HG02852 (cell line): Measurements from ENCODE around the gene DUSP8.
"Not testable (repeated sequence)": the region's sequence is repeated elsewhere in the genome, so short reads cannot be mapped to it uniquely, and the experiment has no call there.

Experiments
- ATAC-seq: cut with Tn5 transposase; IDR thresholded peaks from one replicate; pipeline ENCODE4 v1.9.1; 2021; ENCODE audit warnings: mild to moderate bottlenecking, moderate library complexity; ENCODE audit not compliant: unreplicated experiment

Gene DUSP8

DNA sequence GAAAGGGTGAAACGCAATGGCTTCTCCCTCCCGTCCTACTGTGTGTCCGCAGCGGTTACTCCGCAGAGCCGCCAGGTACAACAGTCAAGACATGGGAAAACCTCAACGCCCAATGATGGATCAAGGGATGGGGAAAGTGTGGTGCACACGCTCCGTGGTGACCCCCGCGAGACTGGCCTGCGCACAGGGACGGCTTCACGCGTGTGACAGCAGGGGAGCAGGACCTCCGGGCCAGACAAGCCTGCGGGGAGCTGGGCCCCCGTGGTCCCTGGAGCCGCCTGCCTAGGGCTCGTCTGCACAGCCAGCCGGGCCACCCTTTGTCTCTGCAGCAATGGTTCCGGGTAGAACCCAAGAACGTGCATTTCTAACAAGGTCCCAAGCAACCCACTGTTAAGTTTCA is 53.8 kb downstream of the DUSP8 start:
- ATAC-seq, result no peak

DNA sequence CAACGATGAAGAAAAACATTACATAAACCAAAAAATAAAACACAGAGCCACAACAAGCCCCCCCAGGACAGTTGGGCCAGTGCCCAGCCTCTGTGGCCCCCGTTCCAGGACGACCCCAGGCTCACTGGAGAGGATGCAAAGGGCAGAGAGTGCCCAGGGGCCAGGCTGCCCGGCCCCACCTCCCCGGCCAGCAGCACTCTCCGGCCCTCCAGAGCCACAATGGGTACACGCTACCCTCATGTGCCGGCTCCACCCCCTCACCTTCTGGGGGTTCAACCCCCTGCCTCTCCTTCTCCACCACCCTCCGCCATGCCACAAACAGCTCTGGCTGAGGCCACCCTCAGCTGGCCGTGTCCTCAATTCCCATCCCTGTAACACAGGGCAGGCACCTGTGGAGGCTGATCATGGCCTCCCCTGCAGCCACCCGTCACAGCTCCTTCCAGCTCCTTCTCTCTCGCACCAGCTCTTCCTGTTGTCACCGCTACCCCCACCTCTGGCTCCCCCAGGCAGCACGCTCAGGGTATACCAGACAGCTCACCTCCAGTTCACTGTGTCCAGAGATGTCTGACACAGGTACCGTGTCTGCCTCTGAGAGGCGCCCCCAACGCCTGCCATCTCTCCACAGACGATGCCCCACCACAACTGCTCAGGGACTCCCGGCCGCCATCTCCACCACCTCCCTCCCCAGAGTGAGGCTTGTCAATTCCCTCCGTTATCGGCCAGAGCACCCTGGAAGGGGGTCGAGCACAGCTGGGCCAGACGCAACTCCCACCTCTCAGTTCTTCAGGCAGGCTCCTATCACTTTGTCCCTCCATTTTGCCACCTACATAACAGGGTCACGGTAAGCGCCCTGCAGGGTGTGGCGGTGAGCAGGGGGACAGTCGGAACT is 54.7 kb downstream of the DUSP8 start:
- ATAC-seq, result no peak

DNA sequence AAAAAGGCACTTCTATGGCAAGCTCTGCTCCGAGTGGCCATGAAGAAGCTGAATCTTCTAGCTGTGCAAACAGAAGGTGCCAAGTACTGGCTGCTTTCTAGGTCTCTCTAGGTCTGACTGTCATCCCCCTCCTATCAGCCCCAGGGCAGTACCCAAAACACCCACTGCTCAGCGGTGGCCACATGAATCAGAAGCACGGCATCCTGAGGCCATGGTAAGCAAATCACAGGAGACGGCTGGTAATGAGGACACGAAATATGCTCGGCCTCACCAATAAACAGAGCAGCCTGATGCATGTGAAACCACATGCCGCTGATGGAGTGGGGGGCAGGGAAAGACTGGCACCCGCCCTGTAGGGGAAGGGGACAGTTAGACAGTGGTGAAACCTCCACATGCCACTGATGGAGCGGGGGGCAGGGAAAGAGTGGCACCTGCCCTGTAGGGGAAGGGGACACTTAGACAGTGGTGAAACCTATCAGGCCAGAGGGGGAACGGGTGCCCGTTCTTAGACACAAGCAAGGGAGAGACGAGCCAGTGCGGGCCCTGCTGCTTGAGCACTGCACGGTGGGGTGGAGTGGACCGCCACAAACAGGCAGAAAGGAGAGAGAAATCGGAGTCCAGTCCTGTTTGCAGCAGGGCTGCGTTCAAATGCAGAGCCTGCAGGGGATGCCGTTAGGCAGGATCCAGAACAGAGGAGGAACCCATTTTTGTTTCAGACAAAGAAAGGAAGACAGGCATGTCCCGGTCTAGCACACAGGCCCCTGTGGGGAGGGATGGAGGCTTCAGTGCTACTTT is 55.6 kb downstream of the DUSP8 start:
- ATAC-seq, result no peak

DNA sequence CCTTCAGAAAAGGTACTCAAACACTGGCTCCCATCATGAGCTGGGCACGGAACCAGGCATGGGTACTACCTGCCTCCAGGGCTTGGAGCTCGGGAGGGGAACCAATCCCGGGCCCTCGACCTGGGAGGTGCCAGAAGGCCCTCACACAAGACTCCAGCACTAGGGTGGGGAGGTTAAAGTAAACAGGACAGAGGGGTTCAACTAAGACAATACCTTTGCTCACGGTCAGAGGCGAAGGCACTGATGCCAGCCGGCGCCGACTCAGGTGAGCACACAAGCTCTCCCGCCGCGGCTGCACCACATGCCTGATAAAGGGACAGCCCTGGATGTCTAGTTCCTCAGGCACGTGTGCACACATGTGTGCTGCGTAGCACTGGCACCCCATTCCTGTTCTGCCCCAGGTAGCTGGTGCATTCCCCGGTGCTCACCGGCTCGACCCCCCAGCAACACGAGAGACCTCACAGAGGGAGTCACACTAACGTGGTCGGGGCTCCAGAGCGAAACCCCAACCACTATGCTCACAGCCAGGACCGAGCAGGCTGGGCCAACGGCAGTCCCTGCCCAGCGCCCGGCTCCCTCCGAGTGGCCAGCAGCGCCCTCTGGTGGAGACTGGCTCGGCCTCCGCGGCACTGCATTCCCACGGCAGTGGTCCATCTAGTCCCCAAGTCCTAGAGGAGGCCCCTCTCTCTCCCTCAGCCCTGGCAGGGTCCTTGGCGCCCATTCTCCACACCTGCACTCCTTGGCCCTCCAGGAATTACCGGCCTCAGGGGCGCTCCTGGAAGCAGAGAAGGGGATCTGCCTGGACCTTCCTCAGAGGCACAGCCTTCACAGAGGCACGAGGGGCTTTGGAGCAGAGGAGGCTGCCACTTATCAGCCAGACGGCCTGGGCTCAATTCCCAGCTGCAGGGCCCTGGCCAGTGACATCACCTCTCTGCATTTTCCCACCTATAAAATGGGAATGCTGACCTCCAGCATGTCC is 56.7 kb downstream of the DUSP8 start:
- ATAC-seq, result no peak

DNA sequence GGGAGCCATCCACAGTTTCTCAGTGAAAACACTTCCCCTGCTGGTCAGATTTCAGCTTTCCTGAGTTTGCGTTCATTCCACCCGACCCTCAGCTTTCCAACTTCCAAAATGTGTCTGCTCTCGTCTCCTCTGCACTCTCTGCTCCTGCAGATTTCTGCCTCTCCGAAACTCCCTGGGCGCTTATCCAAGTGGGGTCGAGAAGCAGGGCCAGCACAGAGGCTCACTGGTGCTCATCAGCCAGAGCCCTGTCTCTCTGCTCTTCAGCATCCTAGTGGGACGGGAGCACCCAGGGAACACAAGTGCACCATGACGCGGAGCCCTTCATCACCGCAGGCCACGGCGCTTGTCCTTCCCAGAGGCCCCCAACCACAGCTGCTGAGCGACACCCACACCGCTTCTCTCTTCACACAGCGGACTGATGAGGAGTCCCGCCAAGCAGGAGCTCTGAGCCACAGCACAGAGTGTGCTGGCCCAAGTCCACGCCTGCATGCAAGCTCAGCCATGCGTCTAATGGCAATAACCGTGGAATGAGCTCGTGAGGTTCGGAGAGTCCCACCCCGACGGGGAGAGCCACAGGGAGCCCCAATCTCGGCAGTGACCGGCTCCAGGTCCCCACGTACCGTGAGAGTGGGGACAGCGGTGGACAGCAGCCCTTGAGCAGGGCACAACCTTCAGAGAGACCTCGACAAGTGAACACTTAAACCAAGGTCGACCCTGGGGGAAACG is 57.6 kb downstream of the DUSP8 start:
- ATAC-seq, result no peak

DNA sequence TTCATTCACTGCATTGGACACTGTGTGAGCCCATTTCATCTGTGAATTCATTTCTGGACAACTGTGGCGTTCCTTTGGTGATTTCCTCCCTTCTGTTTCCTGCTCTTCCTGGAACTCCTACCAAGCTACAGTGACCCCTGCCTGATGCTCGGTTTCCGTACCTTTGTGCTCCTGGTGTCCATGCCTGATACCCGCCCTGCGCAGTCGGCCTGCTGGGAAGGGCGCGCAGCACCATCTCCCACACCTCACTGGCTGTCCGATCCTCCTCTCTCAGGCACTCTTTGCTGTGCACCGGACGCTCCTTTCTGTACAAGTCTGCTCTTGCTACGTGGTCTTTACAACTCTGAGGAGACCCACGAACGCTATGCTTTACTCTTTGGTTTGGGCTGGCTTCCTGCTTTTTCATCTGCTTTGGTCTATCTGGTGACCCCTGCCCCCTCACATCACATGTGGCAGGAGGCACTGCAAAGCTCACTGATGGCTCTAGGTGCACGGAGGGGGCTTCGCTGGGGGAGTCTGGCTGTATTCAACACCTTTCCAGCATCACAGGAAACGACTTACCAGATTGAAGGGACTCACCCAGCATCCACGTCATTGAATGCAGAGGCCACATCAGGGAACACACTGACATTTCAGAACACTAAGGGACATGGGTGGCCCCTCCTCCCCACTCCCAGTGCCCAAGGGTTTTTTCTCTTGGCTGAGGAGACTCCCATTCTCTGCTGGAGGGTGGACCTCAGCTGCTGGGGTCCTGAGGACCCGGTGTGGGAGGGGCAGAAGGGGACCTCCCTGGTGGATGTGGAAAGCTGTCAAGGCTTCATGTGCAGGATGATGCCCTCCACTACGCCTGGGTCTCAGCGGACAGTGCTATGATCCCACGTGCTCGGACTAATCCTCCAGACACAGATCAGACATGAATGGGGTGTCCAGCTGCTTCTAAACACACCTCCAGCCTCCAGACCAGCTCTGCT is 58.5 kb downstream of the DUSP8 start:
- no peak for ATAC-seq

DNA sequence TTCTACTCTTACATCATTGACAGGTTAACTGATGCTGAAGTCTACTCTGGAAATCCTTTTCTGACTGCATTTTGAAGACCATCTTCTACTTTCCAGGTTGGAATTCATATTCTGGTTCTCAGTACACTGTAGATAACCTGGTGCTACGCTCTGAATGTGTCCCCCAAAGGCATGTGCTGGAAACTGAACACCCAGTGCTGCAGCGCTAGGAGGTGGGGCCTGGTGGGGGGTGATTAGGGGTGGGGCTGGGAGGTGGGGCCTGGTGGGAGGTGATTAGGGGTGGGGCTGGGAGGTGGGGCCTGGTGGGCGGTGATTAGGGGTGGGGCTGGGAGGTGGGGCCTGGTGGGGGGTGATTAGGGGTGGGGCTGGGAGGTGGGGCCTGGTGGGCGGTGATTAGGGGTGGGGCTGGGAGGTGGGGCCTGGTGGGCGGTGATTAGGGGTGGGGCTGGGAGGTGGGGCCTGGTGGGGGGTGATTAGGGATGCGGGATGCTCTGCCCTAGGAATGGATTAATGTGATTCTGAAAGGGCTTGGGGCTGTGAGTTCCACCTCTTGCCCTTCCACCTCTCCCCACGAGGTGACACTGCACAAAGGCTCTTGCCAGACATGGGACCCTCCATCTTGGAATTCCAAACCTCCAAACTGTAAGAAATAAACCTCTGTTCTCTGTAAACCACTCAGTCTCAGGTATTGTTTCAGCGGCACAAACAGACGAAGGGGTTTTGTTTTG is 59.4 kb downstream of the DUSP8 start:
- not testable (repeated sequence) for ATAC-seq

DNA sequence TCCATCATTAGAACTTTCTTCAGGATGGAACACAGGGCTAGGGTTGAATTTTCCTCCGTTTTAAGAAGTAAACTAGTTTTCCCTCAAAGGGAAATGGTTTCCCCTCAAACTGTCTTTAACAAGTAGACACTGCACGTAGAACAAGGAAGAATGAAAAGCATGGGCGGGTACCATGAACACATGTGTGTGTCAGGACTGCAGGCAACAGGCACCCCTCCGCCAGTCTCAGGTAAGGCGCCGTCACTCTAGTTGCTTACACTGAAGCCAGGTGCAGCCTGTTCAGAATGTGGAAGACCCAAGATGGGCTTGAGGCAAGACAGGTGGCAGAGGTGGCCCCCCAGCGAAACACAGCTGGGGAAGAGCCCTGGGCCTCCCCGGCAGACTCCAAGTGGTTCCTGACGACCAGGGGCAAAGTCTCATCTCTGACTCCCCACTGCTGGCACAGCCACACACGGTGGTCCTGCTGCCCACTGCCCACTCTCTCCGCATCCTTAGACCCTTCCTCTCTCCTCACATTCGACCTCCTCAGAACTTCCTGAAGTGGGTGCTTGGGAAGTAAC is 60.1 kb downstream of the DUSP8 start:
- no peak for ATAC-seq

DNA sequence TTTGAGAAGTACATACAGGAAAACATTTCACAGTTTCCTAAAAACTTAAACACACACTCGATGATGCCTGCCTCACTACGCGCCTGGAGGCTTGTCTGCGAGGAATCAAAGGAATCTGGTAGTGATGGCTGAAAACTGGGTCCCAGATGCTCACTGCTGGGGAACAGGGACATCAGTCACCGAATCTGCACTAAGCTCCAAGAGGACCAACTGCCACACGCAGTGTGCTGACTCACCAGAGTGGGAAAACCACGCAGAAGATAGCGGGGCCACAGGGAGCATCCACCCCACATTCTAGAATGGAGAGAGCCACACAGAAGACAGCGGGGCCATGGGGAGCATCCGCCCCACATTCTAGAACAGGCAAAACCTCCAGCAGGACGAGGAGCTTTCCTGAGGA is 61.1 kb downstream of the DUSP8 start:
- no peak for ATAC-seq

DNA sequence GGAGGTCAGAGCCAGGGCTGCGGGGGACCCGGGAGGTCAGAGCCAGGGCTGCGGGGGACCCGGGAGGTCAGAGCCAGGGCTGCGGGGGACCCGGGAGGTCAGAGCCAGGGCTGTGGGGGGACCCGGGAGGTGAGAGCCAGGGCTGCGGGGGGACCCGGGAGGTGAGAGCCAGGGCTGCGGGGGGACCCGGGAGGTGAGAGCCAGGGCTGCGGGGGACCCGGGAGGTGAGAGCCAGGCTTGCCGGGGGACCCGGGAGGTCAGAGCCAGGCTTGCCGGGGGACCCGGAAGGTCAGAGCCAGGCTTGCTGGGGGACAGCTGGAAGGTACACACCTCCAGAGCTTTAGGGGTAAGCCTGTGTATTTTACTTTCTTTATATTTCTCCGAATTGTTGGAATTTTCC is 61.7 kb downstream of the DUSP8 start:
- ATAC-seq, result not testable (repeated sequence)

DNA sequence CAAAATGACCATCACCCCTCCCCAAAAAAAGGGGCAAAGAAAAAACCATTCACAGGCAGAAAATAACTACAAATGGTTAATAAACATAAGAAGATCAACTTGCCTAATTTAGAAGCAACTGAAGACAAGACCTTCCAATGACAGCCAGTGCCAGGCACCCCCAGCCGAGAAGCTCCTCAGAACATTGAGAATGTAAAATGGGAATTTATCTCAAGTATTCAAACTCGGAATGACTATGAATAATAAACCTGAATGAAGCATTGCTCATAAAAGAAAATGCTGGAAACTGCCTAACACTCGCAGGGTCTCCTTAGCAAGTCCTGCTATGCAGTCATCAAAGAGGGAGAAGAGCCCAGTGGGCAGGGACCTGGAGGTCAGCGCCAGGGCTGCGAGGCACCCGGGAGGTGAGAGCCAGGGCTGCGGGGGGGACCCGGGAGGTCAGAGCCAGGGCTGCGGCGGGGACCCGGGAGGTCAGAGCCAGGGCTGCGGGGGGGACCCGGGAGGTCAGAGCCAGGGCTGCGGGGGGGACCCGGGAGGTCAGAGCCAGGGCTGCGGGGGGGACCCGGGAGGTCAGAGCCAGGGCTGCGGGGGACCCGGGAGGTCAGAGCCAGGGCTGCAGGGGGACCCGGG is 62.3 kb downstream of the DUSP8 start:
- no peak for ATAC-seq

DNA sequence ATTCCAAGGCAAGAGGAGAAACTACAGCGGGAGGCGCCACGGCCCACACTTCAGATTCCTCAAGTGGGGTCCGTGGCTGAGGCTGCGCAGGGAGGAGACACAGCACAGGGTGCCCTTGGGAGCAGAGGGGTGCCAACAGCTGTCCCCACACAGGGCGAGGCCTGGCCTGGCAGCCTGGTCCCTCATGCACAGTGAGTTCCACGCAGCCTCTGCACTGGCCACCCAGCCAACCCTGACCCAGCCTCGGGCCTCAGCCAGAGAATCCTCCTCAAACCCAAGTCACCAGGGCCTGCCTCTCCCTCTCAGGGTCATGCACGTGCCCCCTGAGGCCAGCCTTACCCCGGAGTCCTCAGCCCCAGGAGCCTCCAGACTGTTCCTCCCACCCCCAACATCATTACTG is 63.1 kb downstream of the DUSP8 start:
- no peak for ATAC-seq

DNA sequence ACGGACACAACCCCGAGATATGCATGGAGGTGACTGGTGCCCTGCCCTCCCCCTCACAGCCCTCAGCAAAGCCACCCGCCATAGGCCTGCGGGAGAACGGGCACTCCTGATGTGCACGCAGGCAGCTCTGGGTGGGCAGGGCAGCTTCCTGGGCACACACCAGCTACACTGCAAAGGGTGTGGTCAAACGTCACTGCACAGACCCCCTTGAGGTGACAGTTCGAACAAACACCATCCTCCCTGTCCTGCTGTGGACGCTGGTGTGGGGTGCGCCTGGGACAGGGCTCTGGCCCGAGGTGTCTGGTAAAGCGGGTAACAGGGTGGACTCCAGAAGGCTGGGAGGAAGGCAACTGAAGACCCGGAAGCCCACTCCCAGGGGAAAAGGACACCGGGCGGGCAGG is 63.6 kb downstream of the DUSP8 start:
- no peak for ATAC-seq

DNA sequence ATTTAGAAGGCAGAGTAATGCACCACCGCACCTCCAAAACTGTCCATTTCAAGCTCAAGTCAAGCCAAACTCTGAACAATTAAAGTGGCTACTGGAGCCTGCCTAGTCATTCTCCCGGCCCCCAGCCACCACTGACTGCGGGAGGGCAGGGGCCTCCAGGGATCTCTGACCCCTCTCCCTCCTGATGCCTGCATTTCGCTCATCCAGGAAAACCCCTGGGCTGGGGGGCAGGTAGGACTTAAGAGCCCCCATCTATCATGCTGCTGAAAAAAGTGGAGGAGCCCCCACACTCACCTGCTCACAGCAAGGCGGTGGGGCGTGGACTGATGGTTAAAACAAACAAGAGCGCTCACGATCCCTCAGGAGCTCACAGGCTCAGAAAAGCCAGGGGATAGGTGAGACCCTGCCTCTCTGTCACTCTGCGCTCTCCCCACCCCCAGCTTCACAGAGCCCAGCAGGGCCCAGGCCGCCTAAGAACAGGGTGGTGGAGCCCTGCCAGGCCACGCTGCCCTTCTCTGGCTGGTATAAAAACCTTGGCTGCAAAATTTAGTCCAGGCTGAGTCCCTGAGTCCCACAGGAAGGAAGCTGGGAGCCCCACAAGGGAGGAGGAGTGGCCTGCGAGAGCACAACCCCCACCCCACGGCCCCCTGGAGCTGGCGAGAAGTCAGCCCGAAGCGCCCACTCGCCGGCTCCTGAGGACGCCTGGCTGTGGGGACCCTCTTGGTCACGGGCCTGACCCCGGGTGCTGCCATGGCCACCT is 64.5 kb downstream of the DUSP8 start:
- ATAC-seq, result no peak

DNA sequence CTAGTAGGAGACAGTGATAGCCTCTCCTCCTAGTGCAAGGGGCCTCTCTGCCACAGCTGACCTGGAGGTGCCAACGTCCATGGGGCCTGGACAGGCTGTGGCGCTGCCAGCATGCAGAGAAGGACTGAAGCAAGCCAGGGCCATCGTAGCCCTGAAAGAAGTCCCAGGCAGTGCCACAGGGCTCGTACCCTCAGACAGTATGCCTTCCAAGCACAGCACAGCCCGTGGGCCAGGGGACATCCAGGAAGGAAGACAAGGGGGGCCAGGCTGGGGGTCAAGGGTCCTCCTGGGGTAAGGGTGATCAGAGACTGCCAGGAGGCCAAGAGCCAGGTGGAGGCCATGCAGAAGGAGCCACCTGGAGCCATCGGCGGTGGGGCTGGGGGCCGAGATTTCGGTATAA is 65.1 kb downstream of the DUSP8 start:
- no peak for ATAC-seq

DNA sequence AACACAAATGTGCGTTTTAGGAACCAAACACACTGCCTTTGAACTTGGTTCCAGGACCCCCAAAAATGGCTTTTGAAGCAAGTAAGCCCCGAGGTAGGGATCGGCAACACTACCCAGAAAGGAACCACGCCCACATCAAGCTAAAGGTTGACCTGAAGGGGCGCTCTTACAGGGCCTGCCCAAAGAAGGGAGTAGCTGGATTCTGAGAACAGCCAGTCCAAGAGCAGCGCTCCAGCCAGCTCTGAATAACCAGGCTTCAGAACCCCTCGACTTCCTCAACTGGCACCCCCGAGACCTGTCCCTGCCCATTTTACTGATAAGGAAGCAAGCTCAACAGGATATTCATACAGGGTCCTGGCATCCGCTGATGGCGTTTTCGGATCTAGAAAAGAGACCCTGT is 66.6 kb downstream of the DUSP8 start:
- ATAC-seq, result no peak
